ENCODE results near the gene SRGAP2. TPM values are rescaled to one million over a fixed set of nuclear protein-coding genes. Genes with fewer than 3 reads are reported as not detected.
"Not testable (repeated sequence)": the region's sequence is repeated elsewhere in the genome, so short reads cannot be mapped to it uniquely, and the experiment has no call there.

Gene SRGAP2
- total RNA-seq, 1 experiment from 2014 or later = 35.4 TPM

GRCh38 chr1:206245479-206245878 lies 42.1 kb downstream of the SRGAP2 start:
- not testable (repeated sequence) for DNase-seq (ENCODE audit: extremely low read depth, low read depth)

GRCh38 chr1:206246129-206246886 lies 43.0 kb downstream of the SRGAP2 start:
- not testable (repeated sequence) for DNase-seq (ENCODE audit: extremely low read depth, low read depth)

- not testable (repeated sequence) for DNase-seq (ENCODE audit: extremely low read depth, low read depth)
Measured at GRCh38 chr1:206250953-206251681, 47.8 kb downstream of the SRGAP2 start.

GRCh38 chr1:206252680-206253335 lies 49.5 kb downstream of the SRGAP2 start:
- not testable (repeated sequence) for DNase-seq (ENCODE audit: extremely low read depth, low read depth)

Other genes starting within 250 kb of the SRGAP2 start
- gene RAB7B, start 200.1 kb upstream of the SRGAP2 start, total RNA-seq (2014; rRNA removed; shearing (Covaris generic)) = not detected in 2 replicates
- gene CTSE, start 179.6 kb upstream of the SRGAP2 start, total RNA-seq (2014; rRNA removed; shearing (Covaris generic)) = not detected in 2 replicates
- gene RHEX, start 150.4 kb upstream of the SRGAP2 start, total RNA-seq (2014; rRNA removed; shearing (Covaris generic)) = not detected in 2 replicates
- not detected in 2 replicates for gene AVPR1B, start 86.2 kb upstream of the SRGAP2 start, total RNA-seq (2014; rRNA removed; shearing (Covaris generic))
- gene FAM72A, start 702 bp upstream of the SRGAP2 start, total RNA-seq (2014; rRNA removed; shearing (Covaris generic)) = 26.8 and 34.6 TPM in 2 replicates